A673 (cell line): ENCODE results near the gene PLXNB3. TPM values are rescaled to one million over a fixed set of nuclear protein-coding genes. Genes with fewer than 3 reads are reported as not detected.

Experiments
- BruUV-seq: library from RNA; stranded (reverse); fragments of 400-500 nt; replicated peaks from 2 replicates; lab custom pipeline; 2021; lab: Mats Ljungman, UMichigan
- CTCF ChIA-PET: fragments of 300-600 bp; sonication (Branson Sonifier 250); formaldehyde crosslinking; loops from one replicate; lab custom pipeline; 2022; ENCODE audit warnings: antibody characterized with exemption; lab: Charles Lee
- POLR2A ChIA-PET: fragments of 300-600 bp; sonication (Branson Sonifier 250); formaldehyde crosslinking; loops from one replicate; lab custom pipeline; 2022; ENCODE audit warnings: antibody characterized with exemption; ENCODE audit not compliant: low non-redundant PET; lab: Charles Lee
- DNase-seq: peaks from one replicate; pipeline ENCODE4 v3.0.0-alpha.2; 2015; ENCODE audit warnings: low spot score
- H3K27ac ChIP-seq: fragments of 200-600 bp; sonication (generic); 2 replicates; pipeline ENCODE4 v1.5.1; 2016; ENCODE audit warnings: mixed run types, low read depth, mild to moderate bottlenecking, mixed read lengths, antibody characterized with exemption, low read length; ENCODE audit not compliant: poor library complexity, severe bottlenecking
- H3K27me3 ChIP-seq: fragments of 200-600 bp; sonication (generic); replicated peaks from 2 replicates; pipeline ENCODE4 v1.6.1; 2017; ENCODE audit warnings: mixed run types, low read depth, mild to moderate bottlenecking, mixed read lengths, antibody characterized with exemption, low read length; ENCODE audit not compliant: insufficient read depth, poor library complexity
- H3K36me3 ChIP-seq: fragments of 200-600 bp; sonication (generic); 2 replicates; pipeline ENCODE4 v1.6.1; 2016; ENCODE audit warnings: mixed run types, mild to moderate bottlenecking, mixed read lengths, antibody characterized with exemption, low read length; ENCODE audit not compliant: insufficient read depth, poor library complexity, severe bottlenecking
- H3K4me1 ChIP-seq: fragments of 200-600 bp; sonication (generic); 2 replicates; pipeline ENCODE4 v1.6.1; 2017; ENCODE audit warnings: mixed run types, mild to moderate bottlenecking, mixed read lengths, antibody characterized with exemption, low read length; ENCODE audit not compliant: insufficient read depth, poor library complexity, severe bottlenecking
- H3K4me3 ChIP-seq: fragments of 200-600 bp; sonication (generic); 2 replicates; pipeline ENCODE4 v1.5.1; 2016; ENCODE audit warnings: low read depth, mixed run types, mild to moderate bottlenecking, mixed read lengths, low read length; ENCODE audit not compliant: poor library complexity, severe bottlenecking
- H3K9me3 ChIP-seq: fragments of 200-600 bp; sonication (generic); 2 replicates; pipeline ENCODE4 v1.6.1; 2016; ENCODE audit warnings: mixed run types, low read depth, mild to moderate bottlenecking, mixed read lengths, antibody characterized with exemption, low read length; ENCODE audit not compliant: poor library complexity, severe bottlenecking
- CTCF ChIP-seq: fragments of 300-800, 200-600 bp; sonication (generic); conservative IDR thresholded peaks from 2 replicates; pipeline ENCODE4 v1.5.1; 2017; ENCODE audit warnings: low read depth, mild to moderate bottlenecking, antibody characterized with exemption, low read length, moderate library complexity, mixed read lengths
- EZH2 ChIP-seq: fragments of 200-600 bp; sonication (generic); IDR thresholded peaks from 2 replicates; pipeline ENCODE4 v1.6.1; 2017; ENCODE audit warnings: borderline replicate concordance, low read depth, mild to moderate bottlenecking, mixed read lengths, antibody characterized with exemption, low read length; ENCODE audit not compliant: poor library complexity, severe bottlenecking
- intact Hi-C: fragments of 100-400 bp; cut with micrococcal nuclease; formaldehyde crosslinking; loops from one replicate; pipeline ENCODE4 v1.10.0; 2022; ENCODE audit not compliant: unreplicated experiment
- total RNA-seq: library from RNA; stranded (reverse); gene quantifications from 2 replicates; pipeline ENCODE4 v1.2.3, GENCODE V29; 2021

PLXNB3 gene
- total RNA-seq, 1 experiment from 2014 or later: not detected

GRCh38 chrX:153735274-153735673, 28.8 kb upstream of the PLXNB3 start:
- Histone ChIP-seq H3K4me1 (no peaks in the 10 kb centered on the region), H3K27ac (no peak overlapping the region), H3K9me3 (no peaks in the 10 kb centered on the region), H3K4me3 (no peak overlapping the region), H3K36me3 (no peaks in the 10 kb centered on the region), H3K27me3 (no peaks in the 10 kb centered on the region)
- ChIA-PET CTCF (interaction anchor here (0.6 kb wide), 1 partner anchor 18 kb away, joined by 4 read pairs; no protein-coding TSS in a partner anchor), POLR2A (no interaction called here)
- TF ChIP-seq CTCF: no peak
- no peak for TF ChIP-seq EZH2
- intact Hi-C loops: no loop called here
- DNase-seq: no peak
- no TSS peak for BruUV-seq

GRCh38 chrX:153736071-153736820, 27.8 kb upstream of the PLXNB3 start:
- Histone ChIP-seq H3K36me3 (no peaks in the 10 kb centered on the region), H3K4me3 (no peak overlapping the region), H3K9me3 (no peaks in the 10 kb centered on the region), H3K27ac (no peak overlapping the region), H3K4me1 (no peaks in the 10 kb centered on the region), H3K27me3 (no peaks in the 10 kb centered on the region)
- no peak for DNase-seq
- BruUV-seq: no TSS peak
- TF ChIP-seq EZH2: no peak
- no peak for TF ChIP-seq CTCF
- CTCF ChIA-PET: no interaction called here
- POLR2A ChIA-PET: no interaction called here
- intact Hi-C loops: no loop called here

- Histone ChIP-seq H3K36me3 (no peaks in the 10 kb centered on the region), H3K9me3 (no peaks in the 10 kb centered on the region), H3K27me3 (no peaks in the 10 kb centered on the region), H3K27ac (no peak overlapping the region), H3K4me1 (no peaks in the 10 kb centered on the region), H3K4me3 (no peak overlapping the region)
- POLR2A ChIA-PET: no interaction called here
- TF ChIP-seq EZH2 (no peak), CTCF (no peak)
- no TSS peak for BruUV-seq
- no peak for DNase-seq
- intact Hi-C loops: no loop called here
- CTCF ChIA-PET: no interaction called here
Measured at GRCh38 chrX:153736871-153737441, 27.1 kb upstream of the PLXNB3 start.
